Measurements from ENCODE around the gene CRYBG1.

Gene CRYBG1

GRCh38 chr6:106466211-106466610 lies 105.7 kb downstream of the CRYBG1 start:
- DNase-seq = no peak

DNA sequence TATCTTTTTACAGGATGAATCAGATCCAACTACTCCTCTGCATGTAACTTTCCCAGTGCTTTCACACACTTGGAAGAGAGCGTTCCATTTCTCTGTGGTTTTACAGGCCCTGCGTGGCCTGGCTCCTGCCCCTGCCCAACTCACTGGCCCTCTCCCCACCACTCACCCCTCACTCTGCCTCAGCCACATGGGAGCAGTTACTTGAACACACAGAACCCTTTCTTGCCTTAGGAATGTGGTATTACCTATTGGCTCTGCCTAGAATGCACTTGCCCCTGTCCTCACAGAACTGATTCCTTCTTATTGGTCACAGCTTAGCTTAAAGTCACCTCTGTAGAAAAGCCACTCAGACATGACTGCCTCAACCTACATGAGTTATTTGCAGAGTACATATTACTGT lies 108.4 kb downstream of the CRYBG1 start:
- DNase-seq = no peak

DNA sequence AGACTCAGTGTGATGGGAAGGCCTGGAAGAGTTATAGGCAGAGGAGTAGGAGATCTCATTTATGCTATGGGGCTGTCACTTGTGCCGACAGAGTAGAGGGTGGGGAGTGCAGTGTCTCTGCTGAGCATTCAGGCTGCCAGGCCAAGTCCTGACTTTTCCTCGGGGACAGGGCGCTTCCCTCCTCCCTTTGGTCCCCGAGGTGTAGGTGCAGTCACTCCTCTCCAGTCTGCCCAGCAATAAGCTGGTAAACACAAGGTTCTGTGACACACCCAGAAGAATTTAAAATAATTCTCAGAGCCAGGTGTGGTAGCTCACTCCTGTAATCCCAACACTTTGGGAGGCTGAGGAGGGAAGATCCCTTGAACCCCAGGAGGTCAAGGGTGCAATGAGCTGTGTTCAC lies 109.4 kb downstream of the CRYBG1 start:
- no peak for DNase-seq

GRCh38 chr6:106470316-106470715 lies 109.8 kb downstream of the CRYBG1 start:
- DNase-seq = no peak

DNA sequence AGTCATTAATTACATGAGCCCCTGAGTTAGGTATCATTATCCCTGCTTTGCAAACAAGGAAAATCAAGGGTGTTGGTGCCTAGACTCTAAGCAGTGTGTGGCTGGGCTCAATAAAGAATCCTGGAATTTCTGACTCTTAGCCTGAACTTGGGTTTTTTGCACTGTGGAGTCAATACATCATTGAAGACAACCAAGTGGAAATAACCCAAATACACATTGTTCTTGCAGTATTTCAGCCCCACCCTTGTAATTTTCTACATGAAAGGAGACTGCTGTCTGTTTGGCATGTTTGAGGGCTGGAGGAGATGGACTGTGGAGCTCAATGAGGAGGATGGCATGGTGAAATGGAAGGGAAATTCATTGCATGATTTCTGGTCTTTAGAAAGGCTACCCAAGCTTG lies 110.3 kb downstream of the CRYBG1 start:
- no peak for DNase-seq

DNA sequence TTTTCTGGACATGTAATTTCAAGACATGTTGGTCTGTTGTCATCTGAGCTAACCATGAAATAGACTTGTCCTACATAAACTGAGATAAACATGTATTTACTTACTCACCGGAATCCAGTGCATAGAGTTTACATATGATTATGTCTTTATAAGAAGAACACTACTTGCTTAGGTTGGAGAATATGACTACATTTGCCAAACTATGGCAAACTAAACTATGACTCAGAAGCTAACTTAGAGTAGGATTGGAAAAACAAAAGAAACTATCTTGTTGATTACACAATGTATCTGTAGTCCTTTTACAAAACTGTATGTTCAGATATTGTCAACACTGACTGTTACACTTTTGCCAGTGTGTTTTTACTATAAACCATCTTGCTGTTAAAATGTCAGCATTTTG lies 113.3 kb downstream of the CRYBG1 start:
- no peak for DNase-seq

DNA sequence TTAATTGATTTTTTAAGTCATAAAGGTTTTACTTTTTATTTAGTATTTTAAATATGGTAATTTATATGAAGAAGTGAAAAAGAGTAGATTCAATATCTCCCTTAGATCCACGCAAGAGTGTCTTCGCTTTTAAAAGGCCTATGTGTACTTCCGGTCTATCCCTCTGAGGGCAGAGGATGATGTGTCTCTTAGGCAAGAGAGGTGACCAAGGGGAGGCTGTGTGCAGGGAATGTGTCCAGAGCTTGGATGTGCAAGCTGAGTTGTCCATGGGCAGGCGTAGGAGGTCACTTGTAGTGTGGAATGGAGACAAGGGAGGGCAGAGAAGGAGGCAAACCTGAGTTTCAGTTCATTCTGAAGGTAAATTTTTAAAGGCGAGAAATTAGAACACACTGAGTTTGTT lies 113.9 kb downstream of the CRYBG1 start:
- no peak for DNase-seq

- no peak for DNase-seq
Measured at GRCh38 chr6:106475284-106475683, 114.8 kb downstream of the CRYBG1 start.

DNA sequence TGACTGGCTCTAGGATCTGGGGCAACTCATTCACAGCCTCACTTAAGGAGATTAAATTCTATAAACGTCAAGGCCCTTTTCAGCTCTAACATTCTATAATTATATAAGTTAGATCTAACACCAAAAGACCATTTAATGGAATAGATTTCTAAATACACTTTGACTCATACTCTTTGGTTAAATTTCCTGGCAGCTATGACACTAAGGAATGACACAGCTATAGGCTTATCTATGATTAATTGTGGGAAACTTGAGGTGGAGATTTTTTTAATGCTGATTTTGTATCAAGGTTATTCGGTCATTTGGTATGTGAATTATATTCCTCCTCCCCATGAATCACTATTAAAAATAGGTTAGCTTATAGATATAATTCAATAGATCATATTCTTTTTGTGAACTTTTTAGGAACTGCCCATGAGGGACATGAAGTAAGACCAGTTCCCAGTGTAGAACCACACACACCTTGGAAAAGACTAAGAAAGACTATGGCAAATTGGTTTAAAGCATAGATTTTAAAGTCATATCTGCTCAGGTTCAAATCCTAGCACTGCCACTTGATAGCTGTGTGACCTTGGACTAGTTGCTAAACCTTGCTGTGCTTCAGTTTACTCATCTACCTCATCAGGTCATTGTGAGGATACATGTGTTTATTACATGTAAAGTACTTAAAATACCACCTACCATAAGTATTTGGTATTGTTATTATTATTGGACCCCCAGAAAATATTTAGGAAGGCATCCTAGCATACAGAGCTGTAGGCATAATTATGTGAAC lies 116.0 kb downstream of the CRYBG1 start:
- DNase-seq = no peak

DNA sequence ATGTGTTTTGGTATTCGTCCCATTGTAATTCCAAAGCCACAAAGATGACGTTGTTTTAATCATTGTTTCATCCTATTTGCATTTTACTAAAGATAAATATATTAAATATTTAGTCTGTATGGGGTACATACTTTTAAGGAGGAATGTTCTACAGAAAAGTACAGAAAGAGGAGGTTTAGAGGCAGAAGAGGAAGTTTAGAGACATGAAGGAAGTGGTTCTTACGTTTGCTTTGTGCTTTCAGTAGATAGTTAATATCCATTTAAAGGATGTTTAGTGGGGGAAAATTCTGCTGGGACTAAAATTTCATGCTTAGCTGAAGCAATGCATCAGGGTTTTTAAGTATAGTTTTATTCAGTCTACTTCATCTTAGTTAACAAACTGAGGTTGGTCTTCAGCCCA lies 116.6 kb downstream of the CRYBG1 start:
- no peak for DNase-seq

GRCh38 chr6:106477790-106478189 lies 117.3 kb downstream of the CRYBG1 start:
- peak in 1 of 2 experiments; percentile 2 for DNase-seq

GRCh38 chr6:106486236-106486635 lies 125.7 kb downstream of the CRYBG1 start:
- DNase-seq = no peak

GRCh38 chr6:106488494-106489370 lies 128.2 kb downstream of the CRYBG1 start:
- DNase-seq = no peak

DNA sequence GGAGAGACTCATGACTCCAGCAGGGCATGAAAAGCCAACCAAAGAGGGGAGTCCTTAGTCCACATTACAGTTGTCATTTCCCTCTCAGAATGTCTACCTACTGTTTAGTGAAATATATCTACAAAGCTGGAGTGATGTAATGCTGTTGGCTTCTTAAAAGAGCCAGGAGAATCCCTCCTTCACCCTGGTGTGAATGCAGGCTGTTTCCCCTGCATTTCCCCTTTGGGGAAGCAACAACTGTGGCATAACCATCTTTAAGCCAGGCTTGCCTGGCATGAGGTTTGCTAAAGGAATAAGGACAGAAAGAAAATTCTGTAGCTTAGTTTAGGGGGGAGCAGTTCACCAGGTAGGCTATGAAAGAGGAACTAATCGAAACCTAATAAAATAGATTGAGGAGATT lies 129.5 kb downstream of the CRYBG1 start:
- DNase-seq = no peak

- DNase-seq = no peak
Measured at GRCh38 chr6:106490436-106490835, 129.9 kb downstream of the CRYBG1 start.

DNA sequence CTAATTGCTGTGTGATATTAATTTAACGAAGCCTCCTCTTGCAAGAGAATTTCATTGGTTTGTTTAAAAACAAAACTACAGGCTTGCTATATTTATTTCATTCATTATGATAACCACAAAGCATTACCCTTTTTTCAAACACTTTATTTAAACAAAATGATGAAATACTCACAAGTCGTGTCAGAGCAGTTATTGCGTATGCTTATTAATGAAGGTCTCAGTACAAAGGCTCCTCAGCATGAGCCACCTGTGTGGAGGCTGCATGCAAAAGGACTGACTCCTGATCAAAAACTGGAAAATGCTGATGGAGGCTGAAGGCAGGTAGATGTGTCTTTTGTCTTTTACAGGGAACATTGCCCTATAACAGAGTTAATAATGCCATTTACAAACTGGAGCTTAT lies 130.5 kb downstream of the CRYBG1 start:
- DNase-seq = no peak

- no peak for DNase-seq
Measured at GRCh38 chr6:106495014-106495413, 134.5 kb downstream of the CRYBG1 start.

GRCh38 chr6:106496823-106497222 lies 136.3 kb downstream of the CRYBG1 start:
- DNase-seq = no peak

- no peak for DNase-seq
Measured at GRCh38 chr6:106501960-106502371, 141.4 kb downstream of the CRYBG1 start.

DNA sequence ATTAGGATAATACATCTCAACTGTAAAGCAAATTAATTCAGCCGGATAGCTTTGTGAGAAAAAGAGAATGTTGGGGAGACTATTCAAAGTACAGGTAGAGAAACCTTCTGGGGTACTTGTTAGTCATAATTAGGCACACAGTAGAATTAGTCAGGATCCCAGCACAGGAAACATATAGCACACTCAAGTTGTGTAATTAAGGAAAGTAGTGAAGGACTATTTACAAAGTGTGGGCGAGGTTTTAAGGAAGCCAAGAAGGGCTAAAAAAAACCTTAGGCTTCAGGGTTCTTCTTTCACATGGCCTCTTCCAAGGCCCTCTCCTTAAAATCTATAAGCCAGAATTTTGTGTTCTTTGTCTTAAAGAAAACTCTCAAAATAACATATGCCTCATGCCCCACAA lies 142.0 kb downstream of the CRYBG1 start:
- DNase-seq = no peak

DNA sequence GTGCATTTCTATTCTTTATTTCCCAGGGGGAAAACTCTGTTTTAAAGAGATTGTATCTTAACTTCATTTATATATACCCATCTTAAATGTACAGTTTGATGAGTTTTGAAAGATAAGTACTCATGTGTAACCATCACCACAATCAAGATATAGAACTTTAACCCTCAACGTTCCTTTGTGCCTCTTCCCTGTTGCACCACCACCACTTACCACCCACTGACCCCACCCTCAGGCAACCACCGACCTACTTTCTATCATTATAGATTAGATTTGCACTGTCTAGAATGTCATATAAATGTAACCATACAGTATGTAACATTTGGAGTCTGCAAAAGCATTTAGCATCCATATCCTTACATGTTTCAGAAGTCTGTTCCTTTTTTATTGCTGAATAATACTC lies 147.8 kb downstream of the CRYBG1 start:
- DNase-seq = no peak

DNA sequence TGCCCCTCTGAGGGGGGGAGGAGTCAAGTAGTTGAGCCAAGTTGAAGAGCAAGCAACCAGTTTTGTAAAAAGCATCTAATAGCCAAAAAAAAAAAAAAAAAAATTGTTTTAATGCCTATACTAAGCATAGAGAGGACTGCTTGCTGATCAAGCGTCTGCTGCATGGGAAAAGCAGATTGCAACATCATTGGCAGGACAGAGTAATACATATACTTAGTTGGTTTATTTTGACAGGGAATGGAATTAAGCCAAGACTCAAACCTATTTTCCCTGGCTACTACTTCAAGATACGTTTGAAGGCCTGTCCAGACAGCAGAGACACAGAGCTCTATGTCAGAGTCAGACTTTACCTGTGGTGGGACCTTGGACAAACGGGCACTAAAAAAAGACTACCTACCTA lies 148.3 kb downstream of the CRYBG1 start:
- DNase-seq = no peak

DNA sequence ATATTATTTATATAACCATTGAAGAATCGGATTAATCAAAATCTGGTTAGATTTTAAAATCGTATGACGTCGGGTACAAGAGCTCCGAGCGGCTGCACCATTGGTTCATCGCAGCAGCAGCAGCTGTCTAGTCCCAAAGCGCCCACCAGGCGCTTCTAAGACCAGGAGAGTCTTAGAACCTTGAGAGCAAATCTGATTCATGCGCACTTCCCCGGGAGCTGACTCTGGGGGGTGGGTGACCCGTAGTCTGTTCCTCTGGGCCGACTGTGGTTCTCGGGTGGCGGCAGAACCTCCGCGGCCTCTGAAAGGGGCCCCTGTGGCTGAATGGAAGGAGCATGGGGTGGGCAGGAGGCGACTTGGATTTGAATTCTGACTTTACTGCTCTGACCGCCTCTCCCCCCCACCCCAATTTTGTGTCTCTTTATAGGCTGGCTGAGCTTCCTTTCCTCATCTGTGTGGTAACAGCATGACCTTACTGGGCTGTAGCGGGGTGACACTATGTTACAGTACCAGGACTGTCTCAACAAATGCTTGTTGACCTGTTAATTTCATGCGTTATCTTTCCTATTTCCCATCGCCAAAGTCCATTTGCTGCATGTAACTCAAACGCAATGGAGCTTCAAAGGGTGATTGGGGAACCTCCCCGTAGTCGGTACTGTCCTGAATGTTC lies 149.0 kb downstream of the CRYBG1 start:
- no peak for DNase-seq

Data from NCI-H2081 (cell line).